GM12878 (cell line): Measurements from ENCODE around the gene GEMIN2. TPM values are rescaled to one million over a fixed set of nuclear protein-coding genes. Genes with fewer than 3 reads are reported as not detected.
"Not testable (repeated sequence)": the region's sequence is repeated elsewhere in the genome, so short reads cannot be mapped to it uniquely, and the experiment has no call there.

Source experiments
- ATAC-seq: fragments of 200-7000 bp; cut with Tn5 transposase; 3 replicates; pipeline ENCODE4 v1.9.1; 2020; ENCODE audit warnings: mild to moderate bottlenecking, moderate library complexity
- BruUV-seq: library from RNA; stranded (reverse); fragments of 400-500 nt; replicated peaks from 2 replicates; lab custom pipeline; 2021; lab: Mats Ljungman, UMichigan
- CTCF ChIA-PET: fragments of 300-600 bp; sonication (Branson Sonifier 250); formaldehyde crosslinking; extraction: SDS; loops from one replicate; lab custom pipeline; 2021; ENCODE audit warnings: inconsistent platforms; lab: Yijun Ruan, JAX
- POLR2A ChIA-PET: fragments of 350-600 bp; formaldehyde crosslinking; extraction: SDS; loops from one replicate; lab custom pipeline; 2021; ENCODE audit warnings: inconsistent platforms; lab: Charles Lee
- RAD21 ChIA-PET: fragments of 300-600 bp; sonication (Branson Sonifier 250); formaldehyde crosslinking; loops from one replicate; lab custom pipeline; 2023; ENCODE audit warnings: antibody characterized with exemption; ENCODE audit not compliant: unreplicated experiment; lab: Charles Lee
- SMC1A ChIA-PET: fragments of 300-600 bp; sonication (Branson Sonifier 250); formaldehyde crosslinking; loops from one replicate; lab custom pipeline; 2023; ENCODE audit not compliant: unreplicated experiment, uncharacterized antibody; lab: Charles Lee
- DNase-seq: peaks from one replicate; pipeline ENCODE4 v3.0.0-alpha.2; 2011; ENCODE audit warnings: low read depth, low spot score
- FAIRE-seq: peaks from 3 replicates; lab custom pipeline; 2011; peaks lifted over from hg19 to GRCh38; lab: Jason Lieb, UNC
- H2AFZ ChIP-seq: 2 replicates; pipeline ENCODE4 v1.6.0; 2011; ENCODE audit warnings: low read depth, low read length, control low read depth; ENCODE audit not compliant: control insufficient read depth
- H3K27ac ChIP-seq: 2 replicates; pipeline ENCODE4 v1.5.1; 2011; ENCODE audit warnings: control low read depth; ENCODE audit not compliant: control insufficient read depth, insufficient read depth
- H3K27me3 ChIP-seq, 2 experiments: replicated peaks in 1 of 2; 2 replicates each; pipeline versions ENCODE4 v1.6.0 to v1.6.1; 2011; ENCODE audit warnings: low read length in 1 of 2; ENCODE audit not compliant: control insufficient read depth in 2 of 2, insufficient read depth in 2 of 2
- H3K36me3 ChIP-seq, 2 experiments: 2 replicates each; pipeline ENCODE4 v1.5.1; 2011; ENCODE audit warnings: low read length in 1 of 2; ENCODE audit not compliant: control insufficient read depth in 2 of 2, insufficient read depth in 2 of 2
- H3K4me1 ChIP-seq: 2 replicates; pipeline ENCODE4 v1.6.1; 2011; ENCODE audit warnings: mild to moderate bottlenecking, low read length, moderate library complexity, mixed read lengths; ENCODE audit not compliant: control insufficient read depth, insufficient read depth
- H3K4me2 ChIP-seq: 2 replicates; pipeline ENCODE4 v1.6.0; 2011; ENCODE audit warnings: control low read depth; ENCODE audit not compliant: control insufficient read depth, insufficient read depth
- H3K4me3 ChIP-seq: fragments of 200-600 bp; sonication (generic); 2 replicates; pipeline ENCODE4 v1.5.1; 2016
- H3K79me2 ChIP-seq: 2 replicates; pipeline ENCODE4 v1.6.0; 2011; ENCODE audit warnings: low read length; ENCODE audit not compliant: control insufficient read depth, insufficient read depth
- H3K9ac ChIP-seq: 2 replicates; pipeline ENCODE4 v1.8.0; 2011; ENCODE audit warnings: low read length, control low read depth, mixed read lengths; ENCODE audit not compliant: control insufficient read depth, insufficient read depth
- H3K9me3 ChIP-seq: replicated peaks from 3 replicates; pipeline ENCODE4 v1.5.1; 2011; ENCODE audit warnings: mild to moderate bottlenecking, low read length; ENCODE audit not compliant: control insufficient read depth, insufficient read depth
- H4K20me1 ChIP-seq: 2 replicates; pipeline ENCODE4 v1.6.0; 2011; ENCODE audit not compliant: control insufficient read depth, insufficient read depth
- CHD2 ChIP-seq: IDR thresholded peaks from 2 replicates; pipeline ENCODE4 v1.6.1; 2011; ENCODE audit warnings: low read depth, low read length, improper control_type of control experiment, borderline replicate concordance
- FOXK2 ChIP-seq: fragments of 450-650 bp; IDR thresholded peaks from 2 replicates; pipeline ENCODE4 v1.6.1; 2017; ENCODE audit warnings: mild to moderate bottlenecking, moderate library complexity
- MLLT1 ChIP-seq: fragments of 450-650 bp; IDR thresholded peaks from 2 replicates; pipeline ENCODE4 v1.6.1; 2016; ENCODE audit warnings: mild to moderate bottlenecking
- NR2F1 ChIP-seq: fragments of 450-650 bp; conservative IDR thresholded peaks from 2 replicates; pipeline ENCODE4 v1.6.1; 2017; ENCODE audit warnings: mild to moderate bottlenecking
- PAX8 ChIP-seq: fragments of 450-650 bp; IDR thresholded peaks from 2 replicates; pipeline ENCODE4 v1.6.1; 2017; ENCODE audit warnings: mild to moderate bottlenecking, moderate library complexity
- POU2F2 ChIP-seq: IDR thresholded peaks from 3 replicates; pipeline ENCODE4 v1.6.1; 2011; ENCODE audit warnings: low read depth, mild to moderate bottlenecking, low read length, borderline replicate concordance
- RCOR1 ChIP-seq: conservative IDR thresholded peaks from 2 replicates; pipeline ENCODE4 v1.6.1; 2012; ENCODE audit warnings: low read depth, low read length, improper control_type of control experiment
- ZNF207 ChIP-seq: fragments of 450-650 bp; IDR thresholded peaks from 2 replicates; pipeline ENCODE4 v1.6.1; 2014; ENCODE audit warnings: antibody characterized with exemption, mild to moderate bottlenecking, borderline replicate concordance
- ZNF24 ChIP-seq: fragments of 450-650 bp; IDR thresholded peaks from 2 replicates; pipeline ENCODE4 v1.6.1; 2017; ENCODE audit warnings: antibody characterized with exemption, mild to moderate bottlenecking
- ZNF622 ChIP-seq: fragments of 450-650 bp; IDR thresholded peaks from 2 replicates; pipeline ENCODE4 v1.6.1; 2017; ENCODE audit warnings: mild to moderate bottlenecking, inconsistent platforms
- WGBS: methylation state at CpG from one replicate; pipeline ENCODE4 v1.1.6; 2016; ENCODE audit warnings: low lambda C conversion rate; ENCODE audit not compliant: insufficient replicate concordance, insufficient coverage; ENCODE audit errors: missing lambda C conversion rate; 5-methylcytosine and 5-hydroxymethylcytosine counted together
- in situ Hi-C: fragments of 300-500 bp; cut with MboI; formaldehyde crosslinking; loops from 9 replicates; pipeline ENCODE4 v1.14.3; 2018; ENCODE audit warnings: mixed read lengths
- intact Hi-C: fragments of 100-400 bp; cut with micrococcal nuclease; formaldehyde crosslinking; loops from one replicate; pipeline ENCODE4 v1.14.2; 2022; ENCODE audit not compliant: unreplicated experiment
- polyA plus RNA-seq, 11 experiments: library from polyadenylated mRNA; depleted of rRNA in 4 of 11; unstranded in 6 of 11; stranded (reverse) in 5 of 11; fragments of >200 nt; fragmentation: Nextera tagmentation in 4 of 11; fragmentation: Illumina TruSeq in 1 of 11; extraction: Ambion mirVana in 4 of 11; extraction: Trizol in 1 of 11; gene quantifications; 1 replicate in 1 of 11; 2 replicates in 10 of 11; pipeline versions ENCODE4 v1.2.1 to v1.2.3, GENCODE V29; 2011 to 2016; ENCODE audit warnings: inconsistent platforms in 2 of 11, missing spikeins in 2 of 11, low read depth in 1 of 11
- total RNA-seq, 4 experiments: library from RNA; depleted of rRNA in 3 of 4; stranded (reverse); fragments of >200 nt in 3 of 4; fragmentation: Illumina TruSeq in 1 of 4; extraction: Trizol in 1 of 4; gene quantifications; 2 replicates each; pipeline versions ENCODE4 v1.2.1 to v1.2.3, GENCODE V29; 2013 to 2021

GEMIN2 gene
- total and polyA plus RNA-seq, 10 of the 15 experiments (the other 5 are each of a cell fraction or from before 2014, with no cell fraction given) = 25.9 to 69.3 (median 46.1) TPM

- Histone ChIP-seq H4K20me1 (no peaks in the 10 kb centered on the region), H3K4me2 (no peak overlapping the region), H3K79me2 (no peaks in the 10 kb centered on the region), H3K9me3 (peaks cover 3% of the 10 kb centered on the region; the same call in 2 of the 3 replicates), H3K27ac (no peak overlapping the region), H3K36me3 (peaks cover 0 to 16% of the 10 kb centered on the region in 2 experiments; a peak in 3 of 4 replicates), H3K4me3 (no peak overlapping the region)
- CTCF ChIA-PET = no interaction called here
- FAIRE-seq (no peak), ATAC-seq (no peak)
- no TSS peak for BruUV-seq
- in situ Hi-C loops = no loop called here
- POLR2A ChIA-PET = interaction anchor here (0.5 kb wide), 1 partner anchor 16 kb away, joined by 6 read pairs; no protein-coding TSS in a partner anchor
- SMC1A ChIA-PET = no interaction called here
- RAD21 ChIA-PET = no interaction called here
- 98% methylated on average over 3 of the region's 3 CpGs for WGBS
- no peak for TF ChIP-seq ZNF207
- TF ChIP-seq NR2F1 = no peak
- no peak for TF ChIP-seq CHD2
- no peak for TF ChIP-seq FOXK2
- no peak for TF ChIP-seq RCOR1
- no peak for TF ChIP-seq POU2F2
- TF ChIP-seq MLLT1 = no peak
- no peak for TF ChIP-seq ZNF24
- TF ChIP-seq PAX8 = no peak
- TF ChIP-seq ZNF622 = no peak
- TF ChIP-seq, all 136 proteins: peak for 0
- H3K27me3 ChIP-seq = no peaks in the 10 kb centered on the region
- H3K9ac ChIP-seq = no peak overlapping the region
- H2AFZ ChIP-seq = no peak overlapping the region
- no peaks in the 10 kb centered on the region for H3K4me1 ChIP-seq
- intact Hi-C loops = no loop called here
- DNase-seq = no peak
Observed at GRCh38 chr14:39140170-39140569, 26.0 kb downstream of the GEMIN2 start.

GRCh38 chr14:39141623-39142022, 27.5 kb downstream of the GEMIN2 start:
- BruUV-seq, SMC1A ChIA-PET, H3K4me1 ChIP-seq, FAIRE-seq, H2AFZ ChIP-seq, H3K27ac ChIP-seq, H3K79me2 ChIP-seq, DNase-seq, POLR2A ChIA-PET, ATAC-seq, H4K20me1 ChIP-seq, CTCF ChIA-PET, intact Hi-C loops, H3K4me2 ChIP-seq, H3K27me3 ChIP-seq, H3K4me3 ChIP-seq, H3K9me3 ChIP-seq, RAD21 ChIA-PET, in situ Hi-C loops, H3K9ac ChIP-seq: not testable (repeated sequence)
- H3K36me3 ChIP-seq = peaks cover 0 to 12% of the 10 kb centered on the region in 2 experiments; a peak in 3 of 4 replicates
- 94% methylated on average over 1 of the region's 1 CpG for WGBS

DNA sequence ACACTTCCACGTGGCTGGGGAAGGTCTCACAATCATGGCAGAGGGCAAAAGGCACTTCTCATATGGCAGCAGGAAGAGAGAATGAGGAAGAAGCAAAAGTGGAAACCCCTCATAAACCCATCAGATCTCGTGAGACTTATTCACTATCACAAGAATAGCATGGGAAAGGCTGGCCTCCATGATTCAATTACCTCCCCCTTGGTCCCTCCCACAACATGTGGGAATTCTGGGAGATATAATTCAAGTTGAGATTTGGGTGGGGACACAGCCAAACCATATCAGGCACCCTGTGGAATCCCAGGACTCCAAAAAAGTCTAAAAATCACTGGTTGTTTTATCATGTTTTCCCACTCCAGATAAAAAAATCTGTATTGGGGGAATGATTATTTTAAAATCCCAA, 29.1 kb downstream of the GEMIN2 start:
- H2AFZ ChIP-seq, POLR2A ChIA-PET, H3K4me3 ChIP-seq, H3K27ac ChIP-seq, BruUV-seq, CTCF ChIA-PET, DNase-seq, H3K79me2 ChIP-seq, H3K36me3 ChIP-seq, SMC1A ChIA-PET, ATAC-seq, intact Hi-C loops, H4K20me1 ChIP-seq, RAD21 ChIA-PET, H3K4me1 ChIP-seq, H3K4me2 ChIP-seq, H3K9me3 ChIP-seq, H3K9ac ChIP-seq, H3K27me3 ChIP-seq, FAIRE-seq, in situ Hi-C loops: not testable (repeated sequence)
- WGBS = 3% methylated on average over 2 of the region's 2 CpGs
